ENCODE measurements around the gene TULP4.
"Not testable (repeated sequence)": the region's sequence is repeated elsewhere in the genome, so short reads cannot be mapped to it uniquely, and the experiment has no call there.

Gene TULP4

DNA sequence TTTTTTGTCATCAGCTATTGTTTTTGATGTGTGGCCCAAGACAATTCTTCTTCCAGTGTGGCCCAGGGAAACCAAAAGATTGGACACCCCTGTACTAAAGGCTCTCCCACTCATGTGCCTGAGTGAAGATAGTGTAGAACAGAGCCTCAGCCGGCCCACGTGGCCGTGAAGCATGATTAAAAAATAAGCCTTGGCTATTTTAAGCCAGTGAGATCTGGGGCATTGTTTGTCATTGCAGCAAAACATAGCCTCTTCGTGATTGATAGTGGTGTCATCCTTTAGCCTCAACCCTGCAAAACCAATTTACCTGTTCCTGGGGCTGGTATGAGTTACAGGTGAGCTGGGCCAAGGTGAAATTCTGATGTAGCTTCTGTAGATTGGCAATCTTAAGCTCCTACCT lies 85.3 kb downstream of the TULP4 start:
- H3K27me3 ChIP-seq (ENCODE audit: insufficient read depth, insufficient read length), result no peaks in the 10 kb centered on the region
- no peak for DNase-seq (ENCODE audit: low read depth, low spot score)
- H3K9ac ChIP-seq (ENCODE audit: insufficient read length, low read depth), result no peak overlapping the region
- TF ChIP-seq ZNF274 (IDR thresholded peaks at IDR 0.05; ENCODE audit: low read depth, low read length), result no peak
- TF ChIP-seq YY1 (IDR thresholded peaks at IDR 0.05; ENCODE audit: insufficient read depth, insufficient read length), result no peak
- TF ChIP-seq SUZ12 (IDR thresholded peaks at IDR 0.05; ENCODE audit: extremely low read depth, insufficient read depth, insufficient read length), result no peak
- no peaks in the 10 kb centered on the region for H3K36me3 ChIP-seq (ENCODE audit: insufficient read depth, insufficient read length, low read length)
- H3K4me1 ChIP-seq (ENCODE audit: insufficient read depth, insufficient read length), result no peaks in the 10 kb centered on the region
- H3K9me3 ChIP-seq (ENCODE audit: insufficient read depth, low read length), result peaks cover 12% of the 10 kb centered on the region; the same call in 1 of the 2 replicates
- no peak overlapping the region for H3K4me3 ChIP-seq (ENCODE audit: insufficient read length, low read depth)

GRCh38 chr6:158398252-158399024 lies 86.2 kb downstream of the TULP4 start:
- no peaks in the 10 kb centered on the region for H3K27me3 ChIP-seq (ENCODE audit: insufficient read depth, insufficient read length)
- H3K4me3 ChIP-seq (ENCODE audit: insufficient read length, low read depth), result no peak overlapping the region
- no peaks in the 10 kb centered on the region for H3K36me3 ChIP-seq (ENCODE audit: insufficient read depth, insufficient read length, low read length)
- TF ChIP-seq SUZ12 (IDR thresholded peaks at IDR 0.05; ENCODE audit: extremely low read depth, insufficient read depth, insufficient read length), result no peak
- TF ChIP-seq ZNF274 (IDR thresholded peaks at IDR 0.05; ENCODE audit: low read depth, low read length), result no peak
- TF ChIP-seq YY1 (IDR thresholded peaks at IDR 0.05; ENCODE audit: insufficient read depth, insufficient read length), result no peak
- H3K9ac ChIP-seq (ENCODE audit: insufficient read length, low read depth), result no peak overlapping the region
- H3K4me1 ChIP-seq (ENCODE audit: insufficient read depth, insufficient read length), result no peaks in the 10 kb centered on the region
- no peak for DNase-seq (ENCODE audit: low read depth, low spot score)
- H3K9me3 ChIP-seq (ENCODE audit: insufficient read depth, low read length), result peaks cover 6% of the 10 kb centered on the region; the same call in 1 of the 2 replicates

GRCh38 chr6:158399040-158399700 lies 86.9 kb downstream of the TULP4 start:
- TF ChIP-seq ZNF274 (IDR thresholded peaks at IDR 0.05; ENCODE audit: low read depth, low read length) (no peak), SUZ12 (IDR thresholded peaks at IDR 0.05; ENCODE audit: extremely low read depth, insufficient read depth, insufficient read length) (no peak), YY1 (IDR thresholded peaks at IDR 0.05; ENCODE audit: insufficient read depth, insufficient read length) (no peak)
- Histone ChIP-seq H3K27me3 (ENCODE audit: insufficient read depth, insufficient read length) (no peaks in the 10 kb centered on the region), H3K9ac (ENCODE audit: insufficient read length, low read depth) (no peak overlapping the region), H3K9me3 (ENCODE audit: insufficient read depth, low read length) (no peaks in the 10 kb centered on the region), H3K4me3 (ENCODE audit: insufficient read length, low read depth) (no peak overlapping the region), H3K4me1 (ENCODE audit: insufficient read depth, insufficient read length) (no peaks in the 10 kb centered on the region), H3K36me3 (ENCODE audit: insufficient read depth, insufficient read length, low read length) (no peaks in the 10 kb centered on the region)
- DNase-seq (ENCODE audit: low read depth, low spot score), result no peak

DNA sequence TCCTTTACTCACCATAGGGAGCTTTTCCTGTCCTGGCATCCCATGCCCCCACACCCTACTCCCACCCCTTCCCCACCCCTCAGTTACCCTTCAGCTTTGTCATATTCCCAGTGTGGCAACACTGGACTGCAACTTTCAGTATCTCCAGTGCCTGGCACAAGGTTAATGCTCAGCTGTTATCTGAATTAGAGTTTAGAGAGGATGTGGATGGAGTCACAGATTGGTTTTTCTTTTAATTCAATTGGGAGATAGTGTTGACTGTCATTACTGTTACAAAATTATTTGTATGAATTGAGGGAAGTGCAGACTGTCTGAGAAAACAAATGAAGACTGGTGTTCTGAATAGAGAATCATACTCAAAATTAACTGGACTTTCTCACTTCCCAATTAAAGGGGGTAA lies 89.9 kb downstream of the TULP4 start:
- DNase-seq (ENCODE audit: low read depth, low spot score), result no peak
- Histone ChIP-seq H3K27me3 (ENCODE audit: insufficient read depth, insufficient read length) (no peaks in the 10 kb centered on the region), H3K4me1 (ENCODE audit: insufficient read depth, insufficient read length) (no peaks in the 10 kb centered on the region), H3K36me3 (ENCODE audit: insufficient read depth, insufficient read length, low read length) (no peaks in the 10 kb centered on the region), H3K4me3 (ENCODE audit: insufficient read length, low read depth) (no peak overlapping the region), H3K9me3 (ENCODE audit: insufficient read depth, low read length) (peaks cover 6% of the 10 kb centered on the region), H3K9ac (ENCODE audit: insufficient read length, low read depth) (no peak overlapping the region)
- no peak for TF ChIP-seq YY1 (IDR thresholded peaks at IDR 0.05; ENCODE audit: insufficient read depth, insufficient read length)
- TF ChIP-seq SUZ12 (IDR thresholded peaks at IDR 0.05; ENCODE audit: extremely low read depth, insufficient read depth, insufficient read length), result no peak
- TF ChIP-seq ZNF274 (IDR thresholded peaks at IDR 0.05; ENCODE audit: low read depth, low read length), result no peak

GRCh38 chr6:158405321-158405831 lies 93.1 kb downstream of the TULP4 start:
- H3K9me3 ChIP-seq (ENCODE audit: insufficient read depth, low read length); H3K36me3 ChIP-seq (ENCODE audit: insufficient read depth, insufficient read length, low read length); H3K27me3 ChIP-seq (ENCODE audit: insufficient read depth, insufficient read length); DNase-seq (ENCODE audit: low read depth, low spot score); H3K4me3 ChIP-seq (ENCODE audit: insufficient read length, low read depth); H3K9ac ChIP-seq (ENCODE audit: insufficient read length, low read depth); H3K4me1 ChIP-seq (ENCODE audit: insufficient read depth, insufficient read length): not testable (repeated sequence)

- TF ChIP-seq YY1 (IDR thresholded peaks at IDR 0.05; ENCODE audit: insufficient read depth, insufficient read length) (no peak), ZNF274 (IDR thresholded peaks at IDR 0.05; ENCODE audit: low read depth, low read length) (no peak), SUZ12 (IDR thresholded peaks at IDR 0.05; ENCODE audit: extremely low read depth, insufficient read depth, insufficient read length) (no peak)
- Histone ChIP-seq H3K36me3 (ENCODE audit: insufficient read depth, insufficient read length, low read length) (no peaks in the 10 kb centered on the region), H3K27me3 (ENCODE audit: insufficient read depth, insufficient read length) (no peaks in the 10 kb centered on the region), H3K4me1 (ENCODE audit: insufficient read depth, insufficient read length) (no peaks in the 10 kb centered on the region), H3K4me3 (ENCODE audit: insufficient read length, low read depth) (no peak overlapping the region), H3K9ac (ENCODE audit: insufficient read length, low read depth) (no peak overlapping the region), H3K9me3 (ENCODE audit: insufficient read depth, low read length) (peaks cover 6% of the 10 kb centered on the region)
- DNase-seq (ENCODE audit: low read depth, low spot score), result no peak
Observed at GRCh38 chr6:158405933-158406332, 93.7 kb downstream of the TULP4 start.

- H3K9me3 ChIP-seq (ENCODE audit: insufficient read depth, low read length), result peaks cover 6% of the 10 kb centered on the region
- H3K4me1 ChIP-seq (ENCODE audit: insufficient read depth, insufficient read length), result no peaks in the 10 kb centered on the region
- TF ChIP-seq YY1 (IDR thresholded peaks at IDR 0.05; ENCODE audit: insufficient read depth, insufficient read length) (no peak), SUZ12 (IDR thresholded peaks at IDR 0.05; ENCODE audit: extremely low read depth, insufficient read depth, insufficient read length) (no peak), ZNF274 (IDR thresholded peaks at IDR 0.05; ENCODE audit: low read depth, low read length) (no peak)
- no peak overlapping the region for H3K4me3 ChIP-seq (ENCODE audit: insufficient read length, low read depth)
- no peaks in the 10 kb centered on the region for H3K36me3 ChIP-seq (ENCODE audit: insufficient read depth, insufficient read length, low read length)
- no peaks in the 10 kb centered on the region for H3K27me3 ChIP-seq (ENCODE audit: insufficient read depth, insufficient read length)
- DNase-seq (ENCODE audit: low read depth, low spot score), result no peak
- no peak overlapping the region for H3K9ac ChIP-seq (ENCODE audit: insufficient read length, low read depth)
Observed at GRCh38 chr6:158406736-158407135, 94.5 kb downstream of the TULP4 start.

Measured in NT2/D1 (cell line).